H1 (cell line): ENCODE results near the gene HTRA2. TPM values are rescaled to one million over a fixed set of nuclear protein-coding genes. Genes with fewer than 3 reads are reported as not detected.

Experiments
- CTCF ChIA-PET: fragments of 300-600 bp; sonication (Branson Sonifier 250); formaldehyde crosslinking; loops from one replicate; lab custom pipeline; 2021; ENCODE audit not compliant: partially characterized antibody; lab: Charles Lee
- POLR2A ChIA-PET: fragments of 300-600 bp; sonication (Branson Sonifier 250); formaldehyde crosslinking; loops from one replicate; lab custom pipeline; 2021; ENCODE audit warnings: inconsistent platforms; ENCODE audit not compliant: partially characterized antibody; lab: Charles Lee
- DNase-seq, 2 experiments: peaks; one replicate each; pipeline versions ENCODE4 v3.0.0 to v3.0.0-alpha.2; 2010 to 2022; ENCODE audit warnings: low spot score in 2 of 2, low read depth in 1 of 2, mixed read lengths in 1 of 2
- FAIRE-seq: peaks from 2 replicates; lab custom pipeline; 2011; peaks lifted over from hg19 to GRCh38; lab: Jason Lieb, UNC
- H2AFZ ChIP-seq: 2 replicates; pipeline ENCODE4 v1.8.1; 2012; ENCODE audit warnings: low read length, inconsistent platforms
- H2AK5ac ChIP-seq: 2 replicates; pipeline ENCODE4 v1.6.1; 2013; ENCODE audit warnings: low read depth, low read length
- H2BK120ac ChIP-seq: replicated peaks from 2 replicates; pipeline ENCODE3; 2013; ENCODE audit warnings: low read depth, low read length, inconsistent platforms
- H2BK12ac ChIP-seq: 2 replicates; pipeline ENCODE4 v1.6.1; 2013; ENCODE audit warnings: low read depth, low read length
- H2BK15ac ChIP-seq: 2 replicates; pipeline ENCODE4 v1.6.1; 2013; ENCODE audit warnings: low read length
- H2BK20ac ChIP-seq: 2 replicates; pipeline ENCODE4 v1.6.1; 2013; ENCODE audit warnings: low read length
- H2BK5ac ChIP-seq: 2 replicates; pipeline ENCODE4 v1.6.1; 2013; ENCODE audit warnings: low read depth, low read length
- H3K14ac ChIP-seq: 2 replicates; pipeline ENCODE4 v1.6.1; 2013; ENCODE audit warnings: inconsistent platforms; ENCODE audit not compliant: insufficient read length
- H3K18ac ChIP-seq: 2 replicates; pipeline ENCODE4 v1.6.1; 2013; ENCODE audit warnings: low read length; ENCODE audit errors: extremely low read depth
- H3K23ac ChIP-seq: 2 replicates; pipeline ENCODE4 v1.6.1; 2013; ENCODE audit warnings: inconsistent platforms; ENCODE audit not compliant: insufficient read length
- H3K23me2 ChIP-seq: 2 replicates; pipeline ENCODE4 v1.6.1; 2013; ENCODE audit warnings: low read depth, low read length
- H3K27ac ChIP-seq: 2 replicates; pipeline ENCODE4 v1.6.1; 2011; ENCODE audit warnings: low read depth, low read length, inconsistent platforms
- H3K27me3 ChIP-seq, 4 experiments: replicated peaks in 1 of 4; 1 replicate in 1 of 4; 2 replicates in 3 of 4; pipeline versions ENCODE4 v1.6.1 to v1.8.1; 2011 to 2013; ENCODE audit warnings: low read length in 3 of 4, mild to moderate bottlenecking in 3 of 4, inconsistent platforms in 2 of 4, mixed read lengths in 2 of 4, moderate library complexity in 1 of 4; ENCODE audit not compliant: control insufficient read depth in 3 of 4, insufficient read depth in 3 of 4; ENCODE audit errors: extremely low read depth in 1 of 4
- H3K36me3 ChIP-seq, 4 experiments: 2 replicates each; pipeline versions ENCODE4 v1.6.1 to v1.8.1; 2011 to 2013; ENCODE audit warnings: mild to moderate bottlenecking in 4 of 4, low read length in 3 of 4, moderate library complexity in 2 of 4, control low read depth in 1 of 4, inconsistent platforms in 1 of 4; ENCODE audit not compliant: insufficient read depth in 4 of 4, control insufficient read depth in 2 of 4
- H3K4ac ChIP-seq: replicated peaks from 2 replicates; pipeline ENCODE3; 2013; ENCODE audit warnings: low read length, low read depth, mixed read lengths, inconsistent platforms; ENCODE audit not compliant: insufficient read length
- H3K4me1 ChIP-seq, 4 experiments: replicated peaks in 1 of 4; 1 replicate in 1 of 4; 2 replicates in 3 of 4; pipeline versions ENCODE4 v1.6.1 to v1.8.1; 2011 to 2013; ENCODE audit warnings: low read length in 3 of 4, inconsistent platforms in 2 of 4, mixed read lengths in 1 of 4; ENCODE audit not compliant: insufficient read depth in 4 of 4, control insufficient read depth in 3 of 4
- H3K4me2 ChIP-seq, 2 experiments: 2 replicates each; pipeline versions ENCODE4 v1.6.1 to v1.8.1; 2011 to 2013; ENCODE audit warnings: low read depth in 2 of 2, low read length in 2 of 2, control low read depth in 1 of 2, inconsistent platforms in 1 of 2, mild to moderate bottlenecking in 1 of 2; ENCODE audit not compliant: insufficient read depth in 1 of 2
- H3K4me3 ChIP-seq, 4 experiments: fragments of 200-600, 300-600 bp in 1 of 4; sonication (generic), shearing (Covaris generic), sonication (Bioruptor Twin) in 1 of 4; 2 replicates each; pipeline versions ENCODE4 v1.5.1 to v1.8.1; 2011 to 2016; ENCODE audit warnings: low read length in 4 of 4, low read depth in 3 of 4, control low read depth in 2 of 4, inconsistent platforms in 2 of 4, mild to moderate bottlenecking in 2 of 4, mixed read lengths in 1 of 4, moderate library complexity in 1 of 4; ENCODE audit not compliant: insufficient read depth in 2 of 4; ENCODE audit errors: extremely low read depth in 1 of 4
- H3K56ac ChIP-seq: replicated peaks from 2 replicates; pipeline ENCODE3; 2013; ENCODE audit warnings: low read depth, mild to moderate bottlenecking, mixed read lengths, low read length, inconsistent platforms; ENCODE audit not compliant: insufficient read length
- H3K79me1 ChIP-seq: 2 replicates; pipeline ENCODE4 v1.6.1; 2013; ENCODE audit warnings: low read depth, low read length, control low read depth
- H3K79me2 ChIP-seq, 2 experiments: 2 replicates each; pipeline versions ENCODE4 v1.6.1 to v1.8.1; 2012 to 2013; ENCODE audit warnings: low read length in 2 of 2, mild to moderate bottlenecking in 2 of 2, inconsistent platforms in 1 of 2; ENCODE audit not compliant: insufficient read depth in 2 of 2, control insufficient read depth in 1 of 2
- H3K9ac ChIP-seq, 4 experiments: replicated peaks in 1 of 4; 1 replicate in 1 of 4; 2 replicates in 3 of 4; pipeline versions ENCODE4 v1.6.1 to v1.8.1; 2011 to 2013; ENCODE audit warnings: low read depth in 3 of 4, low read length in 3 of 4, control low read depth in 2 of 4, mild to moderate bottlenecking in 2 of 4, moderate library complexity in 2 of 4, inconsistent platforms in 1 of 4; ENCODE audit errors: extremely low read depth in 1 of 4
- H3K9me3 ChIP-seq, 2 experiments: 2 replicates each; pipeline versions ENCODE4 v1.6.1 to v1.8.1; 2012 to 2013; ENCODE audit warnings: mild to moderate bottlenecking in 2 of 2, moderate library complexity in 2 of 2, control low read depth in 1 of 2, inconsistent platforms in 1 of 2, low read depth in 1 of 2, low read length in 1 of 2, mixed read lengths in 1 of 2; ENCODE audit not compliant: insufficient read depth in 2 of 2
- H4K20me1 ChIP-seq, 2 experiments: replicated peaks in 1 of 2; 2 replicates each; pipeline versions ENCODE3 to v1.8.1; 2011 to 2013; ENCODE audit warnings: inconsistent platforms in 2 of 2, low read length in 2 of 2, mild to moderate bottlenecking in 1 of 2; ENCODE audit not compliant: insufficient read depth in 2 of 2, control insufficient read depth in 1 of 2
- H4K5ac ChIP-seq: 2 replicates; pipeline ENCODE4 v1.6.1; 2013; ENCODE audit warnings: low read length, low read depth, mixed read lengths, inconsistent platforms; ENCODE audit not compliant: insufficient read length
- H4K8ac ChIP-seq: 2 replicates; pipeline ENCODE4 v1.8.0; 2013; ENCODE audit warnings: mild to moderate bottlenecking, moderate library complexity, low read length, inconsistent platforms; ENCODE audit not compliant: insufficient read depth; ENCODE audit errors: extremely low read depth
- H4K91ac ChIP-seq: replicated peaks from 2 replicates; pipeline ENCODE3; 2013; ENCODE audit warnings: low read length, mixed read lengths, inconsistent platforms; ENCODE audit not compliant: insufficient read length
- ASH2L ChIP-seq: fragments of 200-600, 300-600 bp; sonication (generic); IDR thresholded peaks from one replicate; pipeline ENCODE4 v1.7.1; 2017; ENCODE audit warnings: low read length
- BCL11A ChIP-seq, 2 experiments: IDR thresholded peaks; one replicate each; pipeline ENCODE4 v1.6.1; 2011; ENCODE audit warnings: low read depth in 2 of 2, low read length in 2 of 2, mild to moderate bottlenecking in 2 of 2
- GTF2F1 ChIP-seq: IDR thresholded peaks from 2 replicates; pipeline ENCODE4 v1.6.1; 2012; ENCODE audit warnings: low read depth, low read length, improper control_type of control experiment, borderline replicate concordance
- KDM1A ChIP-seq: fragments of 200-600, 300-600 bp; sonication (generic); IDR thresholded peaks from 2 replicates; pipeline ENCODE4 v1.7.1; 2016; ENCODE audit warnings: mild to moderate bottlenecking, low read length, borderline replicate concordance
- NANOG ChIP-seq: IDR thresholded peaks from 2 replicates; pipeline ENCODE4 v1.6.1; 2011; ENCODE audit warnings: low read length, low read depth, mild to moderate bottlenecking, inconsistent platforms; ENCODE audit not compliant: insufficient read depth, poor library complexity, severe bottlenecking
- SAP30 ChIP-seq: fragments of 300-600 bp; sonication (generic); IDR thresholded peaks from 2 replicates; pipeline ENCODE4 v1.7.1; 2012; ENCODE audit warnings: low read length, moderate library complexity, mild to moderate bottlenecking, inconsistent platforms; ENCODE audit not compliant: insufficient read depth, insufficient replicate concordance
- SP1 ChIP-seq: IDR thresholded peaks from 2 replicates; pipeline ENCODE4 v1.6.1; 2011; ENCODE audit warnings: low read depth, low read length
- SP4 ChIP-seq: IDR thresholded peaks from 2 replicates; pipeline ENCODE4 v1.6.1; 2012; ENCODE audit warnings: low read length, inconsistent platforms
- SRF ChIP-seq: IDR thresholded peaks from 2 replicates; pipeline ENCODE4 v1.6.1; 2011; ENCODE audit warnings: mild to moderate bottlenecking, low read depth, low read length, moderate library complexity
- TAF1 ChIP-seq: IDR thresholded peaks from 2 replicates; pipeline ENCODE4 v1.6.1; 2011; ENCODE audit warnings: mild to moderate bottlenecking, low read depth, low read length
- TBP ChIP-seq: IDR thresholded peaks from 2 replicates; pipeline ENCODE4 v1.6.1; 2011; ENCODE audit warnings: low read depth, low read length, improper control_type of control experiment
- WGBS, 2 experiments: shearing (Covaris generic) in 1 of 2; methylation state at CpG; one replicate each; pipeline versions ENCODE4 v1.1.6 to v1.1.7; 2013 to 2015; ENCODE audit warnings: low lambda C conversion rate in 2 of 2, mixed read lengths in 2 of 2, inconsistent platforms in 1 of 2, low coverage in 1 of 2, missing lambda C conversion rate in 1 of 2; ENCODE audit not compliant: insufficient replicate concordance in 2 of 2, insufficient coverage in 1 of 2, insufficient read length in 1 of 2; ENCODE audit errors: extremely low coverage in 1 of 2, missing lambda C conversion rate in 1 of 2; 5-methylcytosine and 5-hydroxymethylcytosine counted together
- polyA plus RNA-seq, 7 experiments: library from polyadenylated mRNA; depleted of rRNA in 3 of 7; stranded (reverse) in 5 of 7; unstranded in 2 of 7; fragments of >200 nt in 5 of 7; fragments of 200-250 nt in 2 of 7; gene quantifications; 1 replicate in 5 of 7; 2 replicates in 1 of 7; 4 replicates in 1 of 7; pipeline versions ENCODE4 v1.2.1 to v1.2.3, GENCODE V29; 2011 to 2013; ENCODE audit warnings: missing spikeins in 2 of 7, mixed read lengths in 2 of 7
- total RNA-seq: library from RNA; stranded (reverse); fragmentation: NEBNext Ultra II Directional; extraction: Animal tissue kit (Norgen Biotek cat#: 25700); gene quantifications from 2 replicates; pipeline ENCODE4 v1.2.1, GENCODE V29; 2021
- TF ChIP-seq, protein P1 (sequence below): IDR thresholded peaks from 2 replicates; pipeline ENCODE4 v1.6.1; 2012; ENCODE audit warnings: inconsistent platforms

The HTRA2 gene
- total and polyA plus RNA-seq, 2 of the 8 experiments (the other 6 are each of a cell fraction or from before 2014, with no cell fraction given): 21.6 to 37.6 TPM

- Histone ChIP-seq H2BK20ac (no peak overlapping the region), H2BK15ac (no peak overlapping the region), H4K8ac (peak overlapping the region; percentile 11; the same call in 1 of the 2 replicates), H3K27ac (no peak overlapping the region), H3K4me3 (peak overlapping the region; percentile 20 to 62 (median 28)), H2AFZ (no peak overlapping the region), H3K4me1 (peaks cover 0 to 24% (median 10%) of the 10 kb centered on the region in 4 experiments; a peak in 6 of 7 replicates), H3K36me3 (peaks cover 0 to 19% (median 0%) of the 10 kb centered on the region in 4 experiments; a peak in 1 of 8 replicates), H3K9ac (no peak overlapping the region), H4K5ac (no peak overlapping the region), H3K4ac (no peak overlapping the region), H3K79me2 (no peaks in the 10 kb centered on the region), H3K23ac (no peak overlapping the region), H2BK120ac (no peak overlapping the region), H3K56ac (no peak overlapping the region), H2AK5ac (no peak overlapping the region), H3K18ac (peak overlapping the region; percentile 60; the same call in 1 of the 2 replicates), H3K27me3 (peaks cover 80 to 99% (median 95%) of the 10 kb centered on the region in 4 experiments), H4K20me1 (peaks cover 2 to 4% of the 10 kb centered on the region in 2 experiments), H4K91ac (no peak overlapping the region), H3K79me1 (no peaks in the 10 kb centered on the region), H2BK12ac (peak overlapping the region; percentile 27; the same call in 1 of the 2 replicates), H2BK5ac (no peak overlapping the region), H3K14ac (no peak overlapping the region), H3K23me2 (peaks cover 10% of the 10 kb centered on the region; the same call in 1 of the 2 replicates), H3K4me2 (peak overlapping the region; percentile 63 to 88), H3K9me3 (peaks cover 7 to 12% of the 10 kb centered on the region in 2 experiments)
- FAIRE-seq (no peak), DNase-seq (peak in 1 of 2 experiments; percentile 69)
- CTCF ChIA-PET: interaction anchor here (1.0 to 4.2 kb wide), 6 partner anchors 9 to 74 kb away, joined by 3 to 20 read pairs (median 6); no protein-coding TSS in a partner anchor
- WGBS, 2 experiments: 7% methylated on average over 38 of the region's 52 CpGs; no CpG with 5 or more reads in 1 of the 2 experiments
- POLR2A ChIA-PET: interaction anchor here (0.8 to 6.7 kb wide), 7 partner anchors 10 to 56 kb away, joined by 3 to 63 read pairs (median 6); partner anchors contain the start of genes AUP1, DQX1, HTRA2 and LBX2
- TF ChIP-seq SP1 (no peak), GTF2F1 (no peak), TAF1 (no peak), NANOG (no peak), KDM1A (no peak; the same call in 1 of the 2 replicates), ASH2L (no peak), SP4 (no peak), TBP (no peak), SAP30 (no peak), SRF (no peak), BCL11A (IDR thresholded peaks at IDR 0.05; ENCODE audit: low read depth in 2 of 2, low read length in 2 of 2) (no peak)
- TF ChIP-seq, protein P1, sequence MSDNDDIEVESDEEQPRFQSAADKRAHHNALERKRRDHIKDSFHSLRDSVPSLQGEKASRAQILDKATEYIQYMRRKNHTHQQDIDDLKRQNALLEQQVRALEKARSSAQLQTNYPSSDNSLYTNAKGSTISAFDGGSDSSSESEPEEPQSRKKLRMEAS: no peak
Observed at GRCh38 chr2:74513605-74514367, 15.9 kb upstream of the HTRA2 start.
